K562 (cell line): Measurements from ENCODE around the gene BCAS3.

Experiments
- CTCF ChIP-seq, 3 experiments: IDR thresholded peaks in 2 of 3; conservative IDR thresholded peaks in 1 of 3; 2 replicates each; pipeline ENCODE4 v1.5.1; 2011 to 2012; ENCODE audit warnings: low read length in 3 of 3, mild to moderate bottlenecking in 3 of 3, control low read depth in 2 of 3, improper control_type of control experiment in 1 of 3, inconsistent platforms in 1 of 3, low read depth in 1 of 3, mixed read lengths in 1 of 3, moderate library complexity in 1 of 3; ENCODE audit not compliant: insufficient read depth in 2 of 3
- NR1H2 ChIP-seq: sonication (generic); formaldehyde crosslinking; IDR thresholded peaks from 2 replicates; pipeline ENCODE4 v1.4.0; 2020; ENCODE audit warnings: mild to moderate bottlenecking, missing genetic modification reagents
- REST ChIP-seq, 2 experiments: fragments of 450-650 bp; formaldehyde crosslinking in 1 of 2; IDR thresholded peaks; 2 replicates each; pipeline versions ENCODE4 v1.4.0 to v1.6.1; 2014 to 2020; ENCODE audit warnings: mild to moderate bottlenecking in 2 of 2, borderline replicate concordance in 1 of 2, low read depth in 1 of 2
- SPI1 ChIP-seq: IDR thresholded peaks from 2 replicates; pipeline ENCODE4 v1.6.1; 2011; ENCODE audit warnings: low read depth, low read length, control low read depth, borderline replicate concordance
- ZBTB33 ChIP-seq: sonication (generic); formaldehyde crosslinking; IDR thresholded peaks from 2 replicates; pipeline ENCODE4 v1.8.1; 2023; ENCODE audit warnings: mild to moderate bottlenecking, missing genetic modification reagents

- TF ChIP-seq CTCF (IDR thresholded peaks at IDR 0.05 in 2 of 3, conservative IDR thresholded peaks at IDR 0.05 in 1 of 3; ENCODE audit: insufficient read depth in 2 of 3, low read depth in 1 of 3, low read length in 3 of 3) (no peak), ZBTB33 (CRISPR knock-in tag) (no peak), NR1H2 (CRISPR knock-in tag) (no peak), REST (IDR thresholded peaks at IDR 0.05; ENCODE audit: borderline replicate concordance) (no peak), REST (CRISPR knock-in tag; IDR thresholded peaks at IDR 0.05; ENCODE audit: low read depth) (no peak), SPI1 (no peak)
These were observed 147.7 kb downstream of the BCAS3 start for GRCh38 chr17:60825351-60825750.
